GM12878 (cell line): Measurements from ENCODE around the gene GRIK5. TPM values are rescaled to one million over a fixed set of nuclear protein-coding genes. Genes with fewer than 3 reads are reported as not detected.

Source experiments
- BCL3 ChIP-seq: IDR thresholded peaks from 2 replicates; pipeline ENCODE4 v1.6.1; 2011; ENCODE audit warnings: borderline replicate concordance, low read depth, mild to moderate bottlenecking, moderate library complexity, low read length; ENCODE audit not compliant: insufficient read depth, poor library complexity, severe bottlenecking
- BCLAF1 ChIP-seq: fragments of 450-650 bp; IDR thresholded peaks from 2 replicates; pipeline ENCODE4 v1.6.1; 2017; ENCODE audit warnings: antibody characterized with exemption, mild to moderate bottlenecking, moderate library complexity
- CHD4 ChIP-seq: fragments of 200-600 bp; sonication (generic); IDR thresholded peaks from 2 replicates; pipeline ENCODE4 v1.6.1; 2016; ENCODE audit warnings: mild to moderate bottlenecking
- CREB1 ChIP-seq: IDR thresholded peaks from 2 replicates; pipeline ENCODE4 v1.6.1; 2012; ENCODE audit warnings: low read depth, mild to moderate bottlenecking, inconsistent platforms
- DPF2 ChIP-seq: fragments of 450-650 bp; IDR thresholded peaks from 2 replicates; pipeline ENCODE4 v1.6.1; 2017; ENCODE audit warnings: mild to moderate bottlenecking
- ESRRA ChIP-seq: IDR thresholded peaks from 2 replicates; pipeline ENCODE4 v1.6.1; 2012; ENCODE audit warnings: mild to moderate bottlenecking, low read length, improper control_type of control experiment
- IRF3 ChIP-seq: fragments of 450-650 bp; IDR thresholded peaks from 2 replicates; pipeline ENCODE4 v1.6.1; 2014; ENCODE audit warnings: mild to moderate bottlenecking
- IRF4 ChIP-seq: IDR thresholded peaks from 2 replicates; pipeline ENCODE4 v1.6.1; 2011; ENCODE audit warnings: low read depth, low read length
- MEF2B ChIP-seq: fragments of 450-650 bp; IDR thresholded peaks from 2 replicates; pipeline ENCODE4 v1.6.1; 2018; ENCODE audit warnings: mild to moderate bottlenecking, moderate library complexity; ENCODE audit not compliant: partially characterized antibody, poor library complexity, severe bottlenecking
- MYB ChIP-seq: fragments of 150-350 bp; IDR thresholded peaks from 2 replicates; pipeline ENCODE4 v1.6.1; 2014; ENCODE audit warnings: mild to moderate bottlenecking, low read depth, low read length, borderline replicate concordance
- NFYA ChIP-seq: IDR thresholded peaks from 2 replicates; pipeline ENCODE4 v1.6.1; 2011; ENCODE audit warnings: low read depth, mild to moderate bottlenecking, low read length, improper control_type of control experiment, borderline replicate concordance
- NR2F1 ChIP-seq: fragments of 450-650 bp; conservative IDR thresholded peaks from 2 replicates; pipeline ENCODE4 v1.6.1; 2017; ENCODE audit warnings: mild to moderate bottlenecking
- NRF1 ChIP-seq: conservative IDR thresholded peaks from 2 replicates; pipeline ENCODE4 v1.6.1; 2011; ENCODE audit warnings: mild to moderate bottlenecking, low read depth, low read length, improper control_type of control experiment
- POLR2A ChIP-seq: IDR thresholded peaks from 2 replicates; pipeline ENCODE4 v1.6.1; 2011; ENCODE audit warnings: low read depth, mild to moderate bottlenecking, low read length
- POLR2AphosphoS5 ChIP-seq: IDR thresholded peaks from 2 replicates; pipeline ENCODE4 v1.6.1; 2011; ENCODE audit warnings: mild to moderate bottlenecking, low read length, inconsistent platforms
- POU2F2 ChIP-seq: IDR thresholded peaks from 3 replicates; pipeline ENCODE4 v1.6.1; 2011; ENCODE audit warnings: low read depth, mild to moderate bottlenecking, low read length, borderline replicate concordance
- RELB ChIP-seq: fragments of 450-650 bp; IDR thresholded peaks from 2 replicates; pipeline ENCODE4 v1.6.1; 2017; ENCODE audit warnings: low read depth, mild to moderate bottlenecking, moderate library complexity
- SUPT20H ChIP-seq: IDR thresholded peaks from 2 replicates; pipeline ENCODE4 v1.6.1; 2011; ENCODE audit warnings: low read depth, mild to moderate bottlenecking, low read length, moderate library complexity, borderline replicate concordance; ENCODE audit not compliant: control insufficient read depth
- polyA plus RNA-seq, 11 experiments: library from polyadenylated mRNA; depleted of rRNA in 4 of 11; unstranded in 6 of 11; stranded (reverse) in 5 of 11; fragments of >200 nt; fragmentation: Nextera tagmentation in 4 of 11; fragmentation: Illumina TruSeq in 1 of 11; extraction: Ambion mirVana in 4 of 11; extraction: Trizol in 1 of 11; gene quantifications; 1 replicate in 1 of 11; 2 replicates in 10 of 11; pipeline versions ENCODE4 v1.2.1 to v1.2.3, GENCODE V29; 2011 to 2016; ENCODE audit warnings: inconsistent platforms in 2 of 11, missing spikeins in 2 of 11, low read depth in 1 of 11
- total RNA-seq, 4 experiments: library from RNA; depleted of rRNA in 3 of 4; stranded (reverse); fragments of >200 nt in 3 of 4; fragmentation: Illumina TruSeq in 1 of 4; extraction: Trizol in 1 of 4; gene quantifications; 2 replicates each; pipeline versions ENCODE4 v1.2.1 to v1.2.3, GENCODE V29; 2013 to 2021

The GRIK5 gene
- total and polyA plus RNA-seq, 10 of the 15 experiments (the other 5 are each of a cell fraction or from before 2014, with no cell fraction given) = 0.03 to 0.23 (median 0.07) TPM; not detected in 3

- TF ChIP-seq IRF3 (no peak), MEF2B (peak; percentile 24), ESRRA (no peak), POLR2A (peak; percentile 60; the same call in 1 of the 2 replicates), POLR2AphosphoS5 (no peak), CHD4 (no peak), NR2F1 (no peak), IRF4 (no peak), DPF2 (no peak), CREB1 (peak; percentile 96), NRF1 (no peak), BCL3 (no peak), RELB (peak; percentile 40; the same call in 1 of the 2 replicates), NFYA (no peak), SUPT20H (no peak), BCLAF1 (no peak), POU2F2 (no peak), MYB (no peak)
Measured at GRCh38 chr19:41959056-41960053, 110.7 kb downstream of the GRIK5 start, which contains the start of gene RABAC1 (continued).
